Measurements from ENCODE around the gene AOC2. TPM values are rescaled to one million over a fixed set of nuclear protein-coding genes. Genes with fewer than 3 reads are reported as not detected.

The AOC2 gene
- total RNA-seq, result 0.73 and 1.4 TPM in 2 replicates

DNA sequence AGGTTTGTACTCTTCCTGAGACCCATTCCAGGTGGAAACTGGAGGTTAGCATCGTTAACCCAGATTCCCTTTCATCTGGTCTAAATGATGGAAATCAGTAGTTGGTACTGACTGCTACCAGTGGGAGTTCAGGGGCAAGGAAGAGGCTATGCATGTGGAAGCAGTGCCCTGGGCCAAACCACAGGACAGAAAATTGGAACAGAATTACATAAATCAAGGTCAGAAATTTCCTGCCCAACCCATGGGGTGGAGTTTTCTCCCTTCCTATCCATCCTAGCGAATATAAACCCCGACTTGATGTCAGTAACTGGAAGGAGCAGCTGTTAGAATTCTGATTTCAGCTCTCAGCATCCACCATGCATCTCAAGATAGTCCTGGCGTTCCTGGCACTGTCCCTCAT is at the start of gene AOC2:
Gene AOC2 (plus strand): TSS at position 310 of the 400 bp plus-strand sequence. CDS start 47 bp downstream, at position 357.

GRCh38 chr17:42798383-42799380 is 45.7 kb upstream of the AOC2 start, which contains the start of the genes CNTD1 and COA3:
TSS of gene CNTD1 (plus strand) at chr17:42798861. CDS start at chr17:42799068, 207 bp downstream.
TSS of gene COA3 (minus strand) at chr17:42798704. CDS start at chr17:42798681, 23 bp downstream.

DNA sequence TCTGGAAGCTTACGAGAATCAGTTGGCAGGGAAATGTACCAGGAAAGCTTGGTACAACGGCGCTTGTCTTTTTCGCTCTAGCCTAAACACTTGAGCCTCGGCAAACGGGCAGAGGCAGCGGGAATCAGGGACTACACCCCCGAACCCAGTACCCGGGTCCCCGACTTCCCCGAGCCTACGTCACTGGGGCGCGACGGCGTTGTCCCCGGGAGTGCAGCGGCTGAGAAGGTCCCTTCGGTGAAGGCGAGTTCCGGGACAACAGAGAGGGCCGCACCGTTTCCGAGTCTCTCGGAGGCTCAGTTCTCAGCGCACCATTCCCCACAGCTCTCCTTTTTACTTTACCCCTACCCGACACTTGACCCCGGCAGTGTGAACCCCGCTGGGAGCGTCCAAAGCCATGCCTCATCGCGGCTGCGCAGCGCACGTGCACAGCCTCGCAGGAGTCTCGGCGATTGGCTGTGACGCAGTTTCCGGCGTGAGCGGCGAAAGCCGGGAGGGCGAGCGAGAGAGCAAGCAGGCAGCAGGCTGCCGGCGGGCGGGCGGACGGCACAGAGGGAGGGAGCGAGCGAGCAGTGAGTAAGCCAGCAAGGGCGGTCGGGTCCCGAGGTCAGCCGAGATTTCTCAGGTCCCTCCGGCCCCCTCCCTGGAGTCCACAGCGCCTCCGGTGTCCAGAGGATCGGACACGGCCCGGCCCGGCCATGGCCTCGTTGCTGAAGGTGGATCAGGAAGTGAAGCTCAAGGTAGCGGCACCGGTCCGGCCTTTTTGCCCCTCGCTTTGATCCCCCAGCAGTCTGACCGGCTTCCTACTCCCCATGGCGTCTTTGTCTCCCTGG is 11.2 kb upstream of the AOC2 start, which contains the start of gene PSME3:
Gene PSME3 (plus strand): TSS at position 464 of the 833 bp plus-strand sequence. CDS start 235 bp downstream, at position 699.

DNA sequence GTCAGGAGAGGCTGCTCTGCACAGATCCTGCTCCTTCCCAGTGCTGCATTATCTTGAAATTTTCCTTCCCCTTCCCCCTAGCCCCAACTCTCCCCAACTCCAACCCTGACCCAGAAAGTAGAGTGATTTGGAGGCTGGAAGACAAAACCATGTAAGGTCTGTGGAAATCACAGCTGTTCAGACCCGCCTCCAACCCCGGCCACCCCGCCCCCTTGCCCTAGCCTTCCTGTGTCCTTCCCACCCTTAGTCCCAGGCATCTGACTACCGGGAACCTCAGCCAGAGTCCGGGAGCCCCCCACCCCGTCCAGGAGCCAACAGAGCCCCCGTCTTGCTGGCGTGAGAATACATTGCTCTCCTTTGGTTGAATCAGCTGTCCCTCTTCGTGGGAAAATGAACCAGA is 6.6 kb downstream of the AOC2 start, which contains the start of gene AOC3:
Gene AOC3 (plus strand): TSS at position 246 of the 400 bp plus-strand sequence. CDS start 145 bp downstream, at position 391.

Small RNA genes within 50 kb of the gene (small RNA-seq; reads per million reads assigned to genes)
- gene MIR6781 (not detected), gene RNU6-287P (not detected)

Other genes with a start within 250 kb of the AOC2 start
- gene RETREG3, start 235.2 kb upstream of the AOC2 start, total RNA-seq, result 41.5 and 53.2 TPM in 2 replicates
- gene TUBG1, start 234.9 kb upstream of the AOC2 start, total RNA-seq, result 55.9 and 60.2 TPM in 2 replicates
- gene TUBG2, start 185.3 kb upstream of the AOC2 start, total RNA-seq, result 12.9 TPM in 2 replicates
- gene PLEKHH3, start 167.6 kb upstream of the AOC2 start, total RNA-seq, result 11.8 and 12.9 TPM in 2 replicates
- gene CCR10, start 162.7 kb upstream of the AOC2 start, total RNA-seq, result 2.2 and 3.9 TPM in 2 replicates
- 15.8 and 16.8 TPM in 2 replicates for gene CNTNAP1, start 162.0 kb upstream of the AOC2 start, total RNA-seq
- 26.5 and 26.6 TPM in 2 replicates for gene EZH1, start 99.5 kb upstream of the AOC2 start, total RNA-seq
- 0.73 TPM in 1 of 2 replicates, not detected in the other for gene RAMP2, start 83.4 kb upstream of the AOC2 start, total RNA-seq
- gene VPS25, start 71.1 kb upstream of the AOC2 start, total RNA-seq, result 50.6 and 55.1 TPM in 2 replicates
- 0.59 TPM in 1 of 2 replicates, not detected in the other for gene WNK4, start 64.0 kb upstream of the AOC2 start, total RNA-seq
- gene COA3, start 45.9 kb upstream of the AOC2 start, total RNA-seq, result 54.0 and 61.0 TPM in 2 replicates
- not detected in 2 replicates for gene CNTD1, start 45.7 kb upstream of the AOC2 start, total RNA-seq
- 63.6 and 66.3 TPM in 2 replicates for gene BECN1, start 20.3 kb upstream of the AOC2 start, total RNA-seq
- 101 and 117 TPM in 2 replicates for gene PSME3, start 11.2 kb upstream of the AOC2 start, total RNA-seq
- 0.20 and 0.37 TPM in 2 replicates for gene AOC3, start 6.6 kb downstream of the AOC2 start, total RNA-seq
- gene G6PC1, start 56.2 kb downstream of the AOC2 start, total RNA-seq, result not detected in 2 replicates
- gene AARSD1, start 119.9 kb downstream of the AOC2 start, total RNA-seq, result 14.3 and 15.2 TPM in 2 replicates
- not detected in 2 replicates for gene PTGES3L, start 135.5 kb downstream of the AOC2 start, total RNA-seq
- gene RUNDC1, start 136.0 kb downstream of the AOC2 start, total RNA-seq, result 4.8 and 7.2 TPM in 2 replicates
- 1,167 and 2,306 TPM in 2 replicates for gene RPL27, start 153.8 kb downstream of the AOC2 start, total RNA-seq
- 17.2 and 33.1 TPM in 2 replicates for gene IFI35, start 162.2 kb downstream of the AOC2 start, total RNA-seq
- 304 and 349 TPM in 2 replicates for gene VAT1, start 177.8 kb downstream of the AOC2 start, total RNA-seq
- gene RND2, start 180.7 kb downstream of the AOC2 start, total RNA-seq, result under 0.01 and 0.39 TPM in 2 replicates